ENCODE data around the gene LTB4R.

LTB4R gene

DNA sequence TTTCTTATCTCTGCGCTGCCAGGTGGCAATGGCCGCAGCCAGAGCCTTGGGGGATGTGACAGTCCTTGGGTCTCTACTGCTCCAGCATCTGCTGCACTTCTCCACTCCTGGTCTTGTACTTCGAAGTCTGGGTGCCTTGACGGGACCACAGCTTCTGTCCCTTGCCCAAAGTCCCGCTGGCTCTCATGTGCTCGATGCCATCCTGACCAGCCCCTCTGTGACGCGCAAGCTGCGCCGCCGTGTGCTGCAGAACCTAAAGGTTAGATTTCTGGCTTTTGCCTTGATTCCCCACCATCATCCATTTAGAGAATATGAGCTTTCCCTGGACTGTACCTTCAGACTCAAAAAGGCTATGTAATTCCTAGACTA is 7.3 kb upstream of the LTB4R start:
- DNase-seq (ENCODE audit: low read depth): no peak

GRCh38 chr14:24307156-24307574 is 4.1 kb upstream of the LTB4R start:
- DNase-seq (ENCODE audit: low read depth): no peak

DNA sequence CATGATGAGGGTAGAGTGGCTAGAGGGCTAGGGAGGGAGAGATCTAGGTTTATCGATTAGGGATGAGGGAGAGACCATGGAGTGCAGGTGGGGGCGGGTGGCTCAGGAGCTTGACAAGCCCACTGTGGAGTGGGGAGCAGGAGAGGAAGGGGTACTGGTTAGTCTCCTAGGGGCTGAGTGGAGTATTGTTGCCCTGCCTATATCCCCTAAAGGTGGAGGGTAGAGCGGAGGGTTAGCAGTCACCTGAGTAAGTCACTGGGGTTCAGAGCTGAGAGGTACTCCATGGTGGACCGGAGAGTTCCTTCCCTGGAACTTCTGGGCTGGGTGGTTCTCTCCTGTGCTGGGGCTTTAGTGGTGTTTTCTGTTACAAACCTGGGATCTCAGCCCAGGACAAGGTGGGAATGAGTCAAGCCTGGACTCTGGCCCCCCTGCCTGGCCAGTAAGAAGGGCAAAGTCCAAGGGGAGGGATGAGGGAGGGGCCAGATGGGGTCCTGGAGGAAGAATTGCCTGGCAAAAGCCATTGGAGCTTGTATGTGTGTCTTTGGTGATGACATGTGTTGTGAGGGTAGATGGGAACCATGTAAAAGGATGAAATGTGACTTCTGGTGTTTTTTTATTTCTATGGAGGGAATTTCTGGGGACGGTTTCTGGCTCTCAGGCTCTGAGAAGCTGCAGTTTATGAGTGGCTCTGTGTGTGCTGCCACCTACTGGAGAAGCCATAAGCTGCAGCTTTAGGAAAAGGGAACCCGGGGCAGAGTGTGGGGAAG is 3.5 kb upstream of the LTB4R start, which contains the start of gene CIDEB:
TSS of gene CIDEB (minus strand) at position 403 of the 767 bp plus-strand sequence. CDS start at position 284, 119 bp downstream.
- DNase-seq (ENCODE audit: low read depth): peak; percentile 40

DNA sequence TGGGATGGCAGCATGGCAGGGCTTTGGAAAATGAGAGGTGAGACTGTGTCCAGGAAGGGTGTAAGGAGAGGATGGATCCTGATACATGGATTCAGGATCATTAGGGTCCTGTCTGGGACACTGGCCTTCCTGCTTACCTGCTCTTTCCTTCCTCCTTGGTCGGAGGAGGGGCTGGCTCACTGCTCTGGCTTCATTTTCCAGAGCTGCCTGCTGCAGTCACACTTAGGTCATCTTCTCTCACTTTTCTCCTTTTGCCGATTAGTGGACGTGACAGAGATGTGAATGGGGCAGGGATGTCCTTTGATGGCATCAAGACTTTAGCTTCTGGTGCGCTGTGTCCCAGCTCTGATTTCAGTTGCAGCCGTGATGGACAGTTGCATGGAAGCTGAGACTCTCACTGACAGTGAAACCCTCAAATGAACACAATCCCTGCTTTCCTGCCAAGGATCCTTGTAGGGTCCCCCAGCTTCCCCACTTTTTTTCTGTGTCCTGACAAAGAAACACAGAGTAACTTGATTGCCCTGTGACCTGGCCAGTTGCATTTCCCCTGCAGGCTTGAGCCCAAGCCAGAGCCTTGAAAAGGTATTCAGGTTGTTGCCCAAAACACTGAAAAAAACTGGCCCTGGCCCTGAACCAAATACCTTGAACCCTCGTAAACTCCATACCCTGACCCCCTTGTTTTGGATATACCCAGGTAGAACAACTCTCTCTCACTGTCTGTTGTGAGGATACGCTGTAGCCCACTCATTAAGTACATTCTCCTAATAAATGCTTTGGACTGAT is 2.8 kb upstream of the LTB4R start:
- no peak for DNase-seq (ENCODE audit: low read depth)

DNA sequence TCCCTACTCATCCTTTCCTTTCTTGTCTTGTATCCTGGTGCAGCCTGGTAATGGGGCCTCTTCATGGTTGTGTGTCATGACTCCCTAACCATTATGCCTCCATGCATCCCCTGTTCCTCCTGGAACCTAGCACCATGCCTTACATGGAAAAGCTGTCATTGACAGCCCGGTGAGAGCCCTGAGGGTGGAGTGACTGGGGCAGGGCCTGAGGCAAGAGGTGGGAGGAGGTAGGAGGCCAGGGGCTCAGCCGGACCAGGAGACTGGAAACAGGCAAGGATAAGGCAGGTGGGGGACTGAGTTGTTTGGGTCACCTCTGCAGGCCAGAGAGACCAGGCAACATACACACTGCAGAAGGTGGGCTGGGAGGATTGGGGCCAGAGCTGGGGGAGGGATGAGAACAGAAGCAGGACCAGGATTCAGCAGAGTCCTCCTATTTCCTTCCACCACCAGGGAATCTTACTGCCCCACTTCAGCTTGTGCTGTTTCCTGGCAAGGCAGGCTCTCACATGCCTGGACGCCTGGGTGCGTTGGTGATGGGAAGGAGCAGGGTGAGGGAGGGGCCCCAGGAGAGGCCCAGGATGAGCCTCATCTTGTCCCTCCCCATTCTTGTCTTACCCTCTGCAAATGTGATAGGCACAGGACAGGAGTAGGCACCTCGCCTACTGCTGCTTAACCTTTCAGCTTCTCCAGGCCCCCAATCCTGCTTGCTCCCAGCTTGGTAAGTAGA is 1.6 kb upstream of the LTB4R start, which contains the start of gene LTB4R2:
TSS of gene LTB4R2 (plus strand) at position 603 of the 727 bp plus-strand sequence. CDS start 525 bp downstream, outside the sequence.
- DNase-seq (ENCODE audit: low read depth): no peak

- DNase-seq (ENCODE audit: low read depth): no peak
These were observed 1.0 kb upstream of the LTB4R start for GRCh38 chr14:24310265-24310645.

GRCh38 chr14:24311837-24312615 is 724 bp downstream of the LTB4R start:
- DNase-seq (ENCODE audit: low read depth): peak; percentile 46

- no peak for DNase-seq (ENCODE audit: low read depth)
These were observed 1.6 kb downstream of the LTB4R start for GRCh38 chr14:24312736-24313507.

DNA sequence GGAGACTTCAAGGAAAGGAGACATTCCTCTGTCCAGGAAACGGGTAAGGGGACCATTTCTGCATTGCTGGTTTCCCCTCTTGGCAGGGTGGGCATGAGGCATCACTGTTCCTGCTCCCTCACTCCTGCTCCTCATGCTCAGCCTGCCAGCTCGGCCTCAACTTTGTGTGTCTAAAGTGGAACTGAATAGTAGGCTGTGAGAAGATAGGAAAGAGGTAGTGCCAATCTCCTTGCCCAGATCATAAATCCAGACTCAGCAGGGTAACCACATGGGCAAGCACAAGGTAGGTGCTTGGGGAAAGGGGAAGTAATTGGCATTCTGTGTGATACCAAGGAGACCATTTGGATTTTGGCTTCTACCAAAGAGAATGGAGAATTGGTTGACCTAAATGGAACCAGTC is 2.6 kb downstream of the LTB4R start:
- DNase-seq (ENCODE audit: low read depth): no peak

- no peak for DNase-seq (ENCODE audit: low read depth)
These were observed 3.3 kb downstream of the LTB4R start for GRCh38 chr14:24314377-24315193.

- DNase-seq (ENCODE audit: low read depth): no peak
These were observed 4.0 kb downstream of the LTB4R start for GRCh38 chr14:24315243-24315806.

DNA sequence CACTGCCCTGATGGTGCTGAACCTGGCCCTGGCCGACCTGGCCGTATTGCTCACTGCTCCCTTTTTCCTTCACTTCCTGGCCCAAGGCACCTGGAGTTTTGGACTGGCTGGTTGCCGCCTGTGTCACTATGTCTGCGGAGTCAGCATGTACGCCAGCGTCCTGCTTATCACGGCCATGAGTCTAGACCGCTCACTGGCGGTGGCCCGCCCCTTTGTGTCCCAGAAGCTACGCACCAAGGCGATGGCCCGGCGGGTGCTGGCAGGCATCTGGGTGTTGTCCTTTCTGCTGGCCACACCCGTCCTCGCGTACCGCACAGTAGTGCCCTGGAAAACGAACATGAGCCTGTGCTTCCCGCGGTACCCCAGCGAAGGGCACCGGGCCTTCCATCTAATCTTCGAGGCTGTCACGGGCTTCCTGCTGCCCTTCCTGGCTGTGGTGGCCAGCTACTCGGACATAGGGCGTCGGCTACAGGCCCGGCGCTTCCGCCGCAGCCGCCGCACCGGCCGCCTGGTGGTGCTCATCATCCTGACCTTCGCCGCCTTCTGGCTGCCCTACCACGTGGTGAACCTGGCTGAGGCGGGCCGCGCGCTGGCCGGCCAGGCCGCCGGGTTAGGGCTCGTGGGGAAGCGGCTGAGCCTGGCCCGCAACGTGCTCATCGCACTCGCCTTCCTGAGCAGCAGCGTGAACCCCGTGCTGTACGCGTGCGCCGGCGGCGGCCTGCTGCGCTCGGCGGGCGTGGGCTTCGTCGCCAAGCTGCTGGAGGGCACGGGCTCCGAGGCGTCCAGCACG is 4.7 kb downstream of the LTB4R start:
- DNase-seq (ENCODE audit: low read depth): peak; percentile 35

GRCh38 chr14:24316597-24316950 is 5.3 kb downstream of the LTB4R start:
- no peak for DNase-seq (ENCODE audit: low read depth)

DNA sequence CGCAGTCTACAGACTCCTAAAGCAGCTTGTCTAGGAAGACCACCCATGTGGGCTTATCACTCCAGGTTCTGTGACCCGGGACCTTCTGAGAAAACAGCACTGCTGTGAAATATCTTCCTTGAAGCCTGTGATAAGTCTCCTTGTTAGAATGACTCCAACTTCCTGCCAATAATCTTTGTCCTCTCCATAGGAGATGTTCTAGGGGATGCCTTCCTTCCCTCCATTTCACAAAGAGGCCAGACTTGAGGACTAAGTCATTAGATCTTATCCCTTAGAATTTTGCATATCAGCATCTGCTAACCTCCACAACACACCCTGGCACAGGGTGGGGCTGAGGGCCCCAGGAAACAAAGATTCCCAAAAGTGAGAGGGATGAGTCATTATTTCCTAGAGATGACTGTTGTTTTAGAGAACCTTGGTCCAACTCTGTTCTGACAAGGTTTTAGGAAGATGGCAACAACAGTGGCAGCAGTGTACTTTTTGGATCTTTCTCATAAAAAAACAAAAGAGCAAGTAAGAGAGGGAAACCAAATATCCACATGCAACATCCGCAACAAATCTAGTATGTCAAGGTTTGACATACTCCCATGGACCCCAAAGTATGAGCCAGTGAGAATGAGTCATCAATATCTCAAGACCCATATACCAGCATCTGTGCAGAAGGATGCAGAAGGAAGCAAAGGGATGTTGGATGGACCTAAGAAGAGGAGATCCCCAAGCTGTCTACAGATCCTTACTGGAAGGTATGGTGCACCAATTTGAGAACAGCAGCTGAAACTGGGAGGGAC is 6.0 kb downstream of the LTB4R start:
- DNase-seq (ENCODE audit: low read depth): no peak

- DNase-seq (ENCODE audit: low read depth): no peak
These were observed 10.1 kb downstream of the LTB4R start for GRCh38 chr14:24321212-24321975.

GRCh38 chr14:24322672-24323071 is 11.4 kb downstream of the LTB4R start:
- DNase-seq (ENCODE audit: low read depth): no peak

- no peak for DNase-seq (ENCODE audit: low read depth)
These were observed 12.0 kb downstream of the LTB4R start for GRCh38 chr14:24323341-24323740.

All from amniotic epithelial cell (primary cell).